Activated CD8-positive, alpha-beta memory T cell treated with anti-CD3 and anti-CD28 coated beads for 4 hours (primary cell): ENCODE measurements around the gene TPBGL.

Source experiments
- DNase-seq, 2 donors: peaks; one replicate each; pipeline ENCODE4 v3.0.0-alpha.2; 2020; ENCODE audit warnings: low read depth in 2 of 2

TPBGL gene

GRCh38 chr11:75291741-75292140 is 51.2 kb downstream of the TPBGL start:
- no peak for DNase-seq

GRCh38 chr11:75292943-75293342 is 52.4 kb downstream of the TPBGL start:
- DNase-seq, result no peak
